Measurements from ENCODE around the gene GMDS. TPM values are rescaled to one million over a fixed set of nuclear protein-coding genes. Genes with fewer than 3 reads are reported as not detected.

Gene GMDS
- total and polyA plus RNA-seq, 2 of the 4 experiments (the other 2 are of a cell fraction), result 7.3 to 21.9 TPM

DNA sequence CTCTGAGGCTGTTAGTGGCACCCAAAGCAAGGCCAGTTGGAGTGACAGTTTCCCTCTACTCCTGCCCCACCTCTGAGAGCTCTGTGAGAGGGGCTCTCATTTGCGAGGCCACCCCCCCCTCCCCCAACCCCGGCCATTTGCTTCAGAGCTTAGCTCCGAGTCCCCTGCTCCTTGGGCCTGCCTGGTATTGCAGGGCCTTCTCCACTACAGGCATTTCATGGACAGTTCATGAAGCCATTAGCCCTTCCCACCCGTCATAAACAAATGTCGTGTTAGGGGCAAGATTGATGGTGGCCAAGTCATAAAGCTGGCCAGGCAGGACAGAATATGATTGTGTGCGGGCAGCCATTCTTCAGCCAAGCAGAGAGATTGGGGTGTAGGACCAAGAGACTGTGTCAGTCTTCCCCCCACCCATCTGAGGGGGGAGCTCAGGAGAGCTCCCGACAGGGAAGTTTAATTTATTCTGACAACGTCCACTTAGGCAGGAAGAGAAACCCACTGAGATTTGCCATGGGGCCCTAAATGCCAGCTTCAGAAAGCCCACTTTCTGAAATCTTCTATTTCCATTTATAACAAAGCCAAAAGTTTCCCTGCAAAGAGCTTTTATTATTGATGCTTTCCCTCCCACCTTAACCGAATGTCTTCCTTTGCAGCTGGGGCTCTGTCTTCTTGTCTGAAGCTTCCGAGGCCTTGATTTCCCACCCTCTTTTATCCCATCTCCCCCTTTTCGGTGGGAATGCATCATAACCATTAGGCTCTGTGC is 628.5 kb downstream of the GMDS start:
- Histone ChIP-seq H2BK15ac (ENCODE audit: low read depth, low read length) (no peak overlapping the region), H4K5ac (ENCODE audit: low read depth, low read length) (no peak overlapping the region), H2BK5ac (ENCODE audit: low read depth, low read length, poor library complexity, severe bottlenecking) (no peak overlapping the region), H3K4me3 (ENCODE audit: insufficient read depth, low read depth, low read length) (no peak overlapping the region), H3K18ac (ENCODE audit: low read depth, low read length) (no peak overlapping the region), H3K23ac (ENCODE audit: low read depth, low read length) (no peak overlapping the region), H3K9me3 (ENCODE audit: control insufficient read depth, insufficient read depth, low read length) (no peaks in the 10 kb centered on the region), H4K20me1 (ENCODE audit: insufficient read depth, low read length) (peaks cover 10% of the 10 kb centered on the region), H2BK20ac (ENCODE audit: low read depth, low read length) (no peak overlapping the region), H2AK5ac (ENCODE audit: low read depth, low read length) (no peak overlapping the region), H3K4ac (ENCODE audit: low read depth, low read length) (no peak overlapping the region), H3K4me1 (ENCODE audit: control insufficient read depth, insufficient read depth, low read length) (peaks cover 2% of the 10 kb centered on the region; the same call in 1 of the 2 replicates), H3K36me3 (ENCODE audit: control insufficient read depth, insufficient read depth, low read length) (peaks cover 15% of the 10 kb centered on the region), H3K27me3 (ENCODE audit: control insufficient read depth, insufficient read depth, low read length) (no peaks in the 10 kb centered on the region), H3K27ac (ENCODE audit: insufficient read depth, low read length) (no peak overlapping the region), H3K9me1 (ENCODE audit: insufficient read depth, low read length) (no peaks in the 10 kb centered on the region), H2AK9ac (replicated peaks; ENCODE audit: low read depth, low read length, poor library complexity) (no peak overlapping the region), H4K8ac (ENCODE audit: low read depth in 2 of 2, low read length in 2 of 2) (no peak overlapping the region), H3K14ac (replicated peaks; ENCODE audit: low read depth, low read length) (no peak overlapping the region), H3K56ac (ENCODE audit: extremely low read depth, insufficient read depth, low read length) (no peak overlapping the region), H4K91ac (ENCODE audit: insufficient read depth, low read depth, low read length) (no peak overlapping the region), H3K4me2 (ENCODE audit: low read depth, low read length) (no peak overlapping the region), H3K9ac (ENCODE audit: low read depth, low read length) (no peak overlapping the region), H3K79me1 (ENCODE audit: low read depth in 1 of 2, low read length in 2 of 2) (peaks cover 10 to 21% of the 10 kb centered on the region in 2 experiments), H2BK120ac (ENCODE audit: low read depth, low read length) (no peak overlapping the region), H2AFZ (replicated peaks; ENCODE audit: low read length, poor library complexity) (no peak overlapping the region)
- dilution Hi-C loops (cut with HindIII; ENCODE audit: low sequenced_read_pairs, unreplicated experiment), result no loop called here
- BruUV-seq (replicated peaks), result no TSS peak
- TF ChIP-seq CHD1 (IDR thresholded peaks at IDR 0.05; ENCODE audit: low read depth, low read length) (no peak), RAD21 (IDR thresholded peaks at IDR 0.05; ENCODE audit: low read length) (no peak), MXI1 (IDR thresholded peaks at IDR 0.05; ENCODE audit: borderline replicate concordance, low read depth, low read length) (no peak)
- ATAC-seq (ENCODE audit: low read depth) (no peak), DNase-seq (no peak)
- WGBS, 2 experiments (ENCODE audit: extremely low coverage in 2 of 2, insufficient read length in 1 of 2), result 94% methylated on average over 2 of the region's 11 CpGs; no CpG with 5 or more reads in 1 of the 2 experiments
- ChIA-PET CTCF (no interaction called here), POLR2A (ENCODE audit: unreplicated experiment) (no interaction called here)
- in situ Hi-C loops (cut with MboI; ENCODE audit: low sequenced_read_pairs), result no loop called here
- intact Hi-C loops (cut with micrococcal nuclease), result loop anchor here (10.0 kb wide), 1 partner anchor 418 kb away; no protein-coding TSS in a partner anchor
